K562 (cell line): Measurements from ENCODE around the gene PSMD8. TPM values are rescaled to one million over a fixed set of nuclear protein-coding genes. Genes with fewer than 3 reads are reported as not detected.

Source experiments
- ATF3 ChIP-seq, 2 experiments: fragments of 450-650 bp in 1 of 2; sonication (generic) in 1 of 2; formaldehyde crosslinking in 1 of 2; IDR thresholded peaks in 1 of 2; conservative IDR thresholded peaks in 1 of 2; 2 replicates each; pipeline versions ENCODE4 v1.6.1 to v1.8.1; 2016 to 2023; ENCODE audit warnings: mild to moderate bottlenecking in 2 of 2, moderate library complexity in 2 of 2, inconsistent platforms in 1 of 2, missing genetic modification reagents in 1 of 2
- BRF2 ChIP-seq: IDR thresholded peaks from 3 replicates; pipeline ENCODE4 v1.6.1; 2011; ENCODE audit warnings: borderline replicate concordance, mild to moderate bottlenecking; ENCODE audit not compliant: insufficient read length, insufficient read depth
- CUX1 ChIP-seq: fragments of 200-800 bp; sonication (Bioruptor generic); IDR thresholded peaks from 2 replicates; pipeline ENCODE4 v1.6.1; 2016; ENCODE audit warnings: missing genetic modification characterization, missing compliant biosample characterization
- ETV1 ChIP-seq: fragments of 450-650 bp; conservative IDR thresholded peaks from 2 replicates; pipeline ENCODE4 v1.6.1; 2016; ENCODE audit warnings: missing genetic modification characterization, control low read depth, low read depth, missing compliant biosample characterization
- FOXA3 ChIP-seq, 2 experiments: fragments of 450-650 bp in 1 of 2; sonication (generic) in 1 of 2; formaldehyde crosslinking; IDR thresholded peaks in 1 of 2; conservative IDR thresholded peaks in 1 of 2; 2 replicates each; pipeline versions ENCODE4 v1.4.0 to v1.8.0; 2020 to 2022; ENCODE audit warnings: mild to moderate bottlenecking in 2 of 2, missing genetic modification reagents in 1 of 2
- HNRNPL ChIP-seq: fragments of 200-400 bp; formaldehyde crosslinking; IDR thresholded peaks from 2 replicates; pipeline ENCODE4 v1.6.1; 2017; ENCODE audit warnings: low read depth, mild to moderate bottlenecking, low read length
- IRF2 ChIP-seq: sonication (generic); formaldehyde crosslinking; IDR thresholded peaks from 2 replicates; pipeline ENCODE4 v1.8.1; 2022; ENCODE audit warnings: mild to moderate bottlenecking, missing genetic modification reagents
- RBFOX2 ChIP-seq: fragments of 200-400 bp; formaldehyde crosslinking; IDR thresholded peaks from 2 replicates; pipeline ENCODE4 v1.6.1; 2017; ENCODE audit warnings: low read depth, mild to moderate bottlenecking, low read length, moderate library complexity
- ZNF165 ChIP-seq: fragments of 250-450 bp; sonication (Bioruptor Pico); IDR thresholded peaks from 2 replicates; pipeline ENCODE4 v1.4.0; 2020; ENCODE audit warnings: borderline replicate concordance
- ZNF277 ChIP-seq: fragments of 250-450 bp; sonication (Bioruptor Pico); IDR thresholded peaks from 2 replicates; pipeline ENCODE4 v1.8.0; 2022; ENCODE audit warnings: inconsistent platforms, mild to moderate bottlenecking, moderate library complexity, borderline replicate concordance
- ZNF280A ChIP-seq: fragments of 450-650 bp; IDR thresholded peaks from 2 replicates; pipeline ENCODE4 v1.6.1; 2018; ENCODE audit warnings: mild to moderate bottlenecking, low read depth; ENCODE audit not compliant: partially characterized antibody
- ZNF3 ChIP-seq: fragments of 250-450 bp; sonication (Bioruptor Pico); IDR thresholded peaks from 2 replicates; pipeline ENCODE4 v1.5.0; 2021; ENCODE audit warnings: mild to moderate bottlenecking, moderate library complexity
- ZNF431 ChIP-seq: sonication (generic); formaldehyde crosslinking; IDR thresholded peaks from 2 replicates; pipeline ENCODE4 v1.8.0; 2022; ENCODE audit warnings: mild to moderate bottlenecking, missing genetic modification reagents
- polyA plus RNA-seq, 8 experiments: library from polyadenylated mRNA; depleted of rRNA in 4 of 8; stranded (reverse) in 5 of 8; unstranded in 3 of 8; fragments of >200 nt; fragmentation: Nextera tagmentation in 2 of 8; fragmentation: Illumina TruSeq in 1 of 8; extraction: Ambion mirVana in 2 of 8; extraction: Trizol in 1 of 8; gene quantifications; 2 replicates each; pipeline versions ENCODE4 v1.2.1 to v1.2.3, GENCODE V29; 2011 to 2014; ENCODE audit warnings: inconsistent platforms in 1 of 8, missing spikeins in 1 of 8
- total RNA-seq, 7 experiments: library from RNA; depleted of rRNA in 6 of 7; stranded (reverse); fragments of >200 nt in 6 of 7; fragmentation: Illumina TruSeq in 2 of 7; extraction: Trizol in 2 of 7; gene quantifications; 2 replicates each; pipeline versions ENCODE4 v1.2.1 to v1.2.3, GENCODE V29; 2011 to 2021; ENCODE audit warnings: low replicate concordance in 1 of 7

PSMD8 gene
- total and polyA plus RNA-seq, 9 of the 15 experiments (the other 6 are each of a cell fraction or from before 2014, with no cell fraction given), result 130 to 583 (median 315) TPM

- no peak for TF ChIP-seq CUX1 (CRISPR knock-in tag)
- no peak for TF ChIP-seq ZNF280A
- no peak for TF ChIP-seq ZNF165 (CRISPR knock-in tag)
- no peak for TF ChIP-seq ETV1 (tag)
- TF ChIP-seq ZNF3 (CRISPR knock-in tag), result no peak
- TF ChIP-seq ZNF431, result no peak
- 0 out of 2 replicates have a peak, but pooled peaks have one; percentile 56 for TF ChIP-seq HNRNPL
- TF ChIP-seq ZNF277 (CRISPR knock-in tag), result no peak
- TF ChIP-seq FOXA3 (CRISPR knock-in tag; conservative IDR thresholded peaks at IDR 0.05 in 1 of 2, IDR thresholded peaks at IDR 0.05 in 1 of 2), result no peak
- no peak for TF ChIP-seq BRF2
- TF ChIP-seq IRF2 (CRISPR knock-in tag), result no peak
- peak; percentile 39; the same call in 1 of the 2 replicates for TF ChIP-seq ATF3 (IDR thresholded peaks at IDR 0.05)
- TF ChIP-seq ATF3 (CRISPR knock-in tag; conservative IDR thresholded peaks at IDR 0.05), result no peak
- peak; percentile 8; the same call in 1 of the 2 replicates for TF ChIP-seq RBFOX2
These were observed 12.1 kb downstream of the PSMD8 start (continued) for GRCh38 chr19:38386300-38386970.
